ENCODE measurements around the gene TREH.
"Not testable (repeated sequence)": the region's sequence is repeated elsewhere in the genome, so short reads cannot be mapped to it uniquely, and the experiment has no call there.

Gene TREH

GRCh38 chr11:118679483-118679882 lies at the start of gene TREH:
TREH (minus strand) TSS chr11:118679650; CDS start chr11:118679627, 23 bp downstream.
- Histone ChIP-seq H3K9me3 (ENCODE audit: control insufficient read depth, insufficient read depth, low read length) (peaks cover 4% of the 10 kb centered on the region), H3K9ac (ENCODE audit: low read depth, low read length) (no peak within 1 kb of the TSS), H3K4me1 (ENCODE audit: control insufficient read depth, insufficient read depth, low read length) (peaks cover 3% of the 10 kb centered on the region), H3K4me3 (ENCODE audit: low read depth, low read length) (no peak within 1 kb of the TSS), H3K27me3 (ENCODE audit: control insufficient read depth, insufficient read depth, low read length) (no peaks in the 10 kb centered on the region), H3K36me3 (ENCODE audit: control insufficient read depth, insufficient read depth, low read length) (no peaks in the 10 kb centered on the region)

- H3K4me3 ChIP-seq (ENCODE audit: low read depth, low read length): peak overlapping the region; percentile 50
- H3K9me3 ChIP-seq (ENCODE audit: control insufficient read depth, insufficient read depth, low read length); H3K4me1 ChIP-seq (ENCODE audit: control insufficient read depth, insufficient read depth, low read length); H3K27me3 ChIP-seq (ENCODE audit: control insufficient read depth, insufficient read depth, low read length); H3K36me3 ChIP-seq (ENCODE audit: control insufficient read depth, insufficient read depth, low read length): not testable (repeated sequence)
- peak overlapping the region; percentile 73 for H3K9ac ChIP-seq (ENCODE audit: low read depth, low read length)
Measured at GRCh38 chr11:118728112-118728511, 48.7 kb upstream of the TREH start.

- not testable (repeated sequence) for H3K27me3 ChIP-seq (ENCODE audit: control insufficient read depth, insufficient read depth, low read length); H3K9me3 ChIP-seq (ENCODE audit: control insufficient read depth, insufficient read depth, low read length); H3K4me1 ChIP-seq (ENCODE audit: control insufficient read depth, insufficient read depth, low read length); H3K36me3 ChIP-seq (ENCODE audit: control insufficient read depth, insufficient read depth, low read length)
- Histone ChIP-seq H3K9ac (ENCODE audit: low read depth, low read length) (peak overlapping the region; percentile 73), H3K4me3 (ENCODE audit: low read depth, low read length) (peak overlapping the region; percentile 50)
Measured at GRCh38 chr11:118727721-118728066, 48.2 kb upstream of the TREH start.

GRCh38 chr11:118727001-118727720 lies 47.7 kb upstream of the TREH start:
- Histone ChIP-seq H3K9ac (ENCODE audit: low read depth, low read length) (peak overlapping the region; percentile 41), H3K4me3 (ENCODE audit: low read depth, low read length) (peak overlapping the region; percentile 50)
- H3K36me3 ChIP-seq (ENCODE audit: control insufficient read depth, insufficient read depth, low read length); H3K9me3 ChIP-seq (ENCODE audit: control insufficient read depth, insufficient read depth, low read length); H3K4me1 ChIP-seq (ENCODE audit: control insufficient read depth, insufficient read depth, low read length); H3K27me3 ChIP-seq (ENCODE audit: control insufficient read depth, insufficient read depth, low read length): not testable (repeated sequence)

GRCh38 chr11:118721478-118722015 lies 42.1 kb upstream of the TREH start:
- not testable (repeated sequence) for H3K9me3 ChIP-seq (ENCODE audit: control insufficient read depth, insufficient read depth, low read length); H3K27me3 ChIP-seq (ENCODE audit: control insufficient read depth, insufficient read depth, low read length); H3K36me3 ChIP-seq (ENCODE audit: control insufficient read depth, insufficient read depth, low read length); H3K4me3 ChIP-seq (ENCODE audit: low read depth, low read length); H3K4me1 ChIP-seq (ENCODE audit: control insufficient read depth, insufficient read depth, low read length); H3K9ac ChIP-seq (ENCODE audit: low read depth, low read length)

- Histone ChIP-seq H3K4me3 (ENCODE audit: low read depth, low read length) (peak overlapping the region; percentile 46), H3K9ac (ENCODE audit: low read depth, low read length) (peak overlapping the region; percentile 76)
- not testable (repeated sequence) for H3K27me3 ChIP-seq (ENCODE audit: control insufficient read depth, insufficient read depth, low read length); H3K36me3 ChIP-seq (ENCODE audit: control insufficient read depth, insufficient read depth, low read length); H3K9me3 ChIP-seq (ENCODE audit: control insufficient read depth, insufficient read depth, low read length); H3K4me1 ChIP-seq (ENCODE audit: control insufficient read depth, insufficient read depth, low read length)
Measured at GRCh38 chr11:118720740-118721139, 41.3 kb upstream of the TREH start.

- Histone ChIP-seq H3K4me3 (ENCODE audit: low read depth, low read length) (peak overlapping the region; percentile 46), H3K9ac (ENCODE audit: low read depth, low read length) (peak overlapping the region; percentile 76), H3K4me1 (ENCODE audit: control insufficient read depth, insufficient read depth, low read length) (peaks cover 13% of the 10 kb centered on the region)
- not testable (repeated sequence) for H3K27me3 ChIP-seq (ENCODE audit: control insufficient read depth, insufficient read depth, low read length); H3K36me3 ChIP-seq (ENCODE audit: control insufficient read depth, insufficient read depth, low read length); H3K9me3 ChIP-seq (ENCODE audit: control insufficient read depth, insufficient read depth, low read length)
Measured at GRCh38 chr11:118720078-118720477, 40.6 kb upstream of the TREH start.

GRCh38 chr11:118718562-118718961 lies 39.1 kb upstream of the TREH start:
- peak overlapping the region; percentile 46 for H3K4me3 ChIP-seq (ENCODE audit: low read depth, low read length)
- H3K9ac ChIP-seq (ENCODE audit: low read depth, low read length): peak overlapping the region; percentile 76
- peaks cover 16% of the 10 kb centered on the region for H3K4me1 ChIP-seq (ENCODE audit: control insufficient read depth, insufficient read depth, low read length)

GRCh38 chr11:118717733-118718132 lies 38.3 kb upstream of the TREH start:
- not testable (repeated sequence) for H3K4me3 ChIP-seq (ENCODE audit: low read depth, low read length); H3K9me3 ChIP-seq (ENCODE audit: control insufficient read depth, insufficient read depth, low read length); H3K36me3 ChIP-seq (ENCODE audit: control insufficient read depth, insufficient read depth, low read length); H3K27me3 ChIP-seq (ENCODE audit: control insufficient read depth, insufficient read depth, low read length); H3K9ac ChIP-seq (ENCODE audit: low read depth, low read length)
- peaks cover 11% of the 10 kb centered on the region for H3K4me1 ChIP-seq (ENCODE audit: control insufficient read depth, insufficient read depth, low read length)

More at GRCh38 chr11:118718562-118718961, 39.1 kb upstream of the TREH start:
- not testable (repeated sequence) for H3K9me3 ChIP-seq (ENCODE audit: control insufficient read depth, insufficient read depth, low read length); H3K36me3 ChIP-seq (ENCODE audit: control insufficient read depth, insufficient read depth, low read length); H3K27me3 ChIP-seq (ENCODE audit: control insufficient read depth, insufficient read depth, low read length)

GRCh38 chr11:118717221-118717620 lies 37.8 kb upstream of the TREH start:
- not testable (repeated sequence) for H3K36me3 ChIP-seq (ENCODE audit: control insufficient read depth, insufficient read depth, low read length); H3K9me3 ChIP-seq (ENCODE audit: control insufficient read depth, insufficient read depth, low read length); H3K9ac ChIP-seq (ENCODE audit: low read depth, low read length); H3K27me3 ChIP-seq (ENCODE audit: control insufficient read depth, insufficient read depth, low read length); H3K4me3 ChIP-seq (ENCODE audit: low read depth, low read length)
- peaks cover 11% of the 10 kb centered on the region for H3K4me1 ChIP-seq (ENCODE audit: control insufficient read depth, insufficient read depth, low read length)

GRCh38 chr11:118715837-118716260 lies 36.4 kb upstream of the TREH start:
- Histone ChIP-seq H3K4me3 (ENCODE audit: low read depth, low read length) (no peak overlapping the region), H3K36me3 (ENCODE audit: control insufficient read depth, insufficient read depth, low read length) (no peaks in the 10 kb centered on the region), H3K27me3 (ENCODE audit: control insufficient read depth, insufficient read depth, low read length) (no peaks in the 10 kb centered on the region), H3K9me3 (ENCODE audit: control insufficient read depth, insufficient read depth, low read length) (no peaks in the 10 kb centered on the region), H3K9ac (ENCODE audit: low read depth, low read length) (peak overlapping the region; percentile 50), H3K4me1 (ENCODE audit: control insufficient read depth, insufficient read depth, low read length) (peaks cover 11% of the 10 kb centered on the region)

- H3K27me3 ChIP-seq (ENCODE audit: control insufficient read depth, insufficient read depth, low read length): no peaks in the 10 kb centered on the region
Measured at GRCh38 chr11:118715245-118715831, 35.9 kb upstream of the TREH start.

More at GRCh38 chr11:118715245-118715831, 35.9 kb upstream of the TREH start:
- Histone ChIP-seq H3K36me3 (ENCODE audit: control insufficient read depth, insufficient read depth, low read length) (no peaks in the 10 kb centered on the region), H3K9me3 (ENCODE audit: control insufficient read depth, insufficient read depth, low read length) (no peaks in the 10 kb centered on the region), H3K4me1 (ENCODE audit: control insufficient read depth, insufficient read depth, low read length) (peaks cover 11% of the 10 kb centered on the region), H3K9ac (ENCODE audit: low read depth, low read length) (peak overlapping the region; percentile 50), H3K4me3 (ENCODE audit: low read depth, low read length) (no peak overlapping the region)
